ENCODE measurements around the gene SEC61B. TPM values are rescaled to one million over a fixed set of nuclear protein-coding genes. Genes with fewer than 3 reads are reported as not detected.

Gene SEC61B
- polyA plus RNA-seq, 1 experiment, result 207 TPM

- ChIA-PET POLR2A (no interaction called here), CTCF (no interaction called here)
- TF ChIP-seq CTCF (IDR thresholded peaks at IDR 0.05; ENCODE audit: low read depth, low read length), result no peak
- no peaks in the 10 kb centered on the region for H3K9me3 ChIP-seq (ENCODE audit: control insufficient read depth, insufficient read depth, low read length)
- H3K4me3 ChIP-seq (ENCODE audit: low read depth, low read length), result no peak overlapping the region
- no peak overlapping the region for H3K27ac ChIP-seq (ENCODE audit: low read depth, low read length)
- DNase-seq (ENCODE audit: low read depth, low spot score), result no peak
- no peaks in the 10 kb centered on the region for H3K27me3 ChIP-seq (ENCODE audit: control insufficient read depth, insufficient read depth, low read length)
Measured at GRCh38 chr9:99178912-99179872, 42.9 kb upstream of the SEC61B start.

- CTCF ChIA-PET, result interaction anchor here (1.6 kb wide), 1 partner anchor 1145 kb away, joined by 3 read pairs; no protein-coding TSS in a partner anchor
- POLR2A ChIA-PET, result no interaction called here
Measured at GRCh38 chr9:99180199-99180598, 41.9 kb upstream of the SEC61B start.

GRCh38 chr9:99180662-99181061, 41.4 kb upstream of the SEC61B start:
- no peak for DNase-seq (ENCODE audit: low read depth, low spot score)
- H3K9me3 ChIP-seq (ENCODE audit: control insufficient read depth, insufficient read depth, low read length), result no peaks in the 10 kb centered on the region
- H3K27me3 ChIP-seq (ENCODE audit: control insufficient read depth, insufficient read depth, low read length), result no peaks in the 10 kb centered on the region
- POLR2A ChIA-PET, result no interaction called here
- no peak overlapping the region for H3K27ac ChIP-seq (ENCODE audit: low read depth, low read length)
- CTCF ChIA-PET, result interaction anchor here (1.6 kb wide), 1 partner anchor 1144 kb away, joined by 3 read pairs; no protein-coding TSS in a partner anchor
- no peak overlapping the region for H3K4me3 ChIP-seq (ENCODE audit: low read depth, low read length)
- TF ChIP-seq CTCF (IDR thresholded peaks at IDR 0.05; ENCODE audit: low read depth, low read length), result no peak

More at GRCh38 chr9:99180199-99180598, 41.9 kb upstream of the SEC61B start:
- no peaks in the 10 kb centered on the region for H3K27me3 ChIP-seq (ENCODE audit: control insufficient read depth, insufficient read depth, low read length)
- no peak overlapping the region for H3K27ac ChIP-seq (ENCODE audit: low read depth, low read length)
- no peak overlapping the region for H3K4me3 ChIP-seq (ENCODE audit: low read depth, low read length)
- DNase-seq (ENCODE audit: low read depth, low spot score), result no peak
- H3K9me3 ChIP-seq (ENCODE audit: control insufficient read depth, insufficient read depth, low read length), result no peaks in the 10 kb centered on the region
- no peak for TF ChIP-seq CTCF (IDR thresholded peaks at IDR 0.05; ENCODE audit: low read depth, low read length)

- TF ChIP-seq CTCF (IDR thresholded peaks at IDR 0.05; ENCODE audit: low read depth, low read length), result no peak
- H3K4me3 ChIP-seq (ENCODE audit: low read depth, low read length), result no peak overlapping the region
- H3K27me3 ChIP-seq (ENCODE audit: control insufficient read depth, insufficient read depth, low read length), result no peaks in the 10 kb centered on the region
- ChIA-PET CTCF (interaction anchor here (1.1 to 5.7 kb wide), 6 partner anchors 14 to 1144 kb away, joined by 3 to 43 read pairs (median 3); no protein-coding TSS in a partner anchor), POLR2A (interaction anchor here (1.4 kb wide), 1 partner anchor 40 kb away, joined by 4 read pairs; the partner anchor contains the start of genes ALG2 and SEC61B)
- no peak for DNase-seq (ENCODE audit: low read depth, low spot score)
- peak overlapping the region; percentile 11 for H3K27ac ChIP-seq (ENCODE audit: low read depth, low read length)
- H3K9me3 ChIP-seq (ENCODE audit: control insufficient read depth, insufficient read depth, low read length), result no peaks in the 10 kb centered on the region
Measured at GRCh38 chr9:99181206-99181605, 40.9 kb upstream of the SEC61B start.

- POLR2A ChIA-PET, result interaction anchor here (1.4 kb wide), 1 partner anchor 40 kb away, joined by 4 read pairs; the partner anchor contains the start of genes ALG2 and SEC61B
- H3K9me3 ChIP-seq (ENCODE audit: control insufficient read depth, insufficient read depth, low read length), result no peaks in the 10 kb centered on the region
- CTCF ChIA-PET, result interaction anchor here (1.1 to 5.7 kb wide), 6 partner anchors 14 to 1143 kb away, joined by 3 to 43 read pairs (median 3); no protein-coding TSS in a partner anchor
- H3K4me3 ChIP-seq (ENCODE audit: low read depth, low read length), result no peak overlapping the region
- H3K27ac ChIP-seq (ENCODE audit: low read depth, low read length), result peak overlapping the region; percentile 47
- TF ChIP-seq CTCF (IDR thresholded peaks at IDR 0.05; ENCODE audit: low read depth, low read length), result no peak
- no peaks in the 10 kb centered on the region for H3K27me3 ChIP-seq (ENCODE audit: control insufficient read depth, insufficient read depth, low read length)
- peak; percentile 16 for DNase-seq (ENCODE audit: low read depth, low spot score)
Measured at GRCh38 chr9:99181621-99182020, 40.5 kb upstream of the SEC61B start.
